Sciatic nerve (tissue), 2 donors: ENCODE measurements around the gene TSPEAR. TPM values are rescaled to one million over a fixed set of nuclear protein-coding genes. Genes with fewer than 3 reads are reported as not detected.
A peak's percentile ranks its signal among the peaks of the same experiment; 100 is the strongest.

Source experiments
- ATAC-seq: fragments of 200-7000 bp; cut with Tn5 transposase; one replicate; pipeline ENCODE4 v1.9.1; 2020; ENCODE audit warnings: mild to moderate bottlenecking, moderate library complexity
- DNase-seq: peaks from one replicate; pipeline ENCODE4 v3.0.0-alpha.2; 2020; ENCODE audit warnings: low spot score
- intact Hi-C: fragments of 100-400 bp; cut with DNase I; formaldehyde crosslinking; loops from one replicate; pipeline ENCODE4 v1.14.2; 2022
- total RNA-seq: library from RNA; stranded (reverse); fragmentation: NEBNext Ultra II Directional; extraction: Animal tissue kit (Norgen Biotek cat#: 25700); gene quantifications from one replicate; pipeline ENCODE4 v1.2.1, GENCODE V29; 2021
- donor health status: DM: no; HTN: no; CAD: no.
- donor health status: DM: no; HTN: no; CAD: no.

The TSPEAR gene
- total RNA-seq, 1 donor from 2014 or later = not detected

GRCh38 chr21:44726826-44727225 is 15.5 kb upstream of the TSPEAR start:
- no peak for ATAC-seq
- peak; percentile 27 for DNase-seq
- intact Hi-C loops = no loop called here

GRCh38 chr21:44724926-44725325 is 13.6 kb upstream of the TSPEAR start:
- intact Hi-C loops = no loop called here
- ATAC-seq = no peak
- DNase-seq = peak; percentile 27

- intact Hi-C loops = no loop called here
Measured at GRCh38 chr21:44724196-44724595, 12.8 kb upstream of the TSPEAR start.

GRCh38 chr21:44723177-44724131 is 12.1 kb upstream of the TSPEAR start:
- ATAC-seq = no peak
- intact Hi-C loops = no loop called here
- peak; percentile 38 for DNase-seq

More at GRCh38 chr21:44724196-44724595, 12.8 kb upstream of the TSPEAR start:
- DNase-seq (peak; percentile 14), ATAC-seq (no peak)

GRCh38 chr21:44722731-44723130 is 11.4 kb upstream of the TSPEAR start:
- DNase-seq = peak; percentile 10
- no peak for ATAC-seq
- intact Hi-C loops = no loop called here

- DNase-seq (no peak), ATAC-seq (no peak)
- intact Hi-C loops = no loop called here
Measured at GRCh38 chr21:44720170-44720569, 8.8 kb upstream of the TSPEAR start.

- DNase-seq (peak; percentile 39), ATAC-seq (no peak)
- intact Hi-C loops = no loop called here
Measured at GRCh38 chr21:44718571-44718970, 7.2 kb upstream of the TSPEAR start.

- DNase-seq (no peak), ATAC-seq (no peak)
- intact Hi-C loops = no loop called here
Measured at GRCh38 chr21:44718093-44718492, 6.7 kb upstream of the TSPEAR start.

GRCh38 chr21:44716984-44717383 is 5.6 kb upstream of the TSPEAR start:
- DNase-seq = no peak
- intact Hi-C loops = no loop called here
- ATAC-seq = no peak

GRCh38 chr21:44714905-44715304 is 3.5 kb upstream of the TSPEAR start:
- DNase-seq = no peak
- intact Hi-C loops = no loop called here
- no peak for ATAC-seq

GRCh38 chr21:44713846-44714245 is 2.5 kb upstream of the TSPEAR start:
- intact Hi-C loops = no loop called here
- DNase-seq = peak; percentile 40

GRCh38 chr21:44713130-44713529 is 1.8 kb upstream of the TSPEAR start:
- no peak for ATAC-seq
- DNase-seq = peak; percentile 19
- intact Hi-C loops = no loop called here

More at GRCh38 chr21:44713846-44714245, 2.5 kb upstream of the TSPEAR start:
- ATAC-seq = no peak

GRCh38 chr21:44712203-44713028 is 1.0 kb upstream of the TSPEAR start:
- DNase-seq = peak; percentile 31
- ATAC-seq = no peak
- intact Hi-C loops = no loop called here

- no peak for DNase-seq
- intact Hi-C loops = no loop called here
- ATAC-seq = no peak
Measured at GRCh38 chr21:44710756-44711326, 531 bp downstream of the TSPEAR start.

- peak; percentile 54 for DNase-seq
- no peak for ATAC-seq
- intact Hi-C loops = no loop called here
Measured at GRCh38 chr21:44710294-44710665, 1.1 kb downstream of the TSPEAR start.

GRCh38 chr21:44709426-44710293 is 1.7 kb downstream of the TSPEAR start:
- intact Hi-C loops = no loop called here
- ATAC-seq (no peak), DNase-seq (peak; percentile 48)

- DNase-seq (no peak), ATAC-seq (no peak)
- intact Hi-C loops = no loop called here
Measured at GRCh38 chr21:44708866-44709425, 2.4 kb downstream of the TSPEAR start.

- ATAC-seq = no peak
- intact Hi-C loops = no loop called here
- DNase-seq = peak; percentile 34
Measured at GRCh38 chr21:44708213-44708865, 3.0 kb downstream of the TSPEAR start.
